GM19455 (cell line): ENCODE results near the gene CNTNAP3.
"Not testable (repeated sequence)": the region's sequence is repeated elsewhere in the genome, so short reads cannot be mapped to it uniquely, and the experiment has no call there.

Experiments used
- ATAC-seq: cut with Tn5 transposase; IDR thresholded peaks from one replicate; pipeline ENCODE4 v1.9.1; 2021; ENCODE audit not compliant: unreplicated experiment

Gene CNTNAP3

DNA sequence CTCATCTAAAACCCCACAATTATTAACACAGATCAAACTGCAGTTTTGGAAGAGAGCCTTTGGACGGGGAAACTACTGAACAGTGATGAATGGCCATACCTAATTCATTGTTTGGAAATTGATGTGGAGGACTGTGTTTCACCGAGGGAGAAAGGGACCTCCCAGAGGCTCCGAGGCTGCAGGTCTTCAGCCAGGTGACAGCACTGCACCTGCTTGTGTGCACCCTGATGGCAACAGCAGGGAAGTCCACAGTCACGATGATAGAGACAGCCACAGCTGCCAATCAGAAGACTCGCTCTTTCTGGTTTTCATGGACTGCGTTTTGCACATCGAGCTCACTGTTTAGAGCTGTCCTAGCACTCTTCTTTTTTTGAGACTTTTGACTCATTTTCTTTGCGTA lies 214.4 kb downstream of the CNTNAP3 start:
- ATAC-seq, result not testable (repeated sequence)

DNA sequence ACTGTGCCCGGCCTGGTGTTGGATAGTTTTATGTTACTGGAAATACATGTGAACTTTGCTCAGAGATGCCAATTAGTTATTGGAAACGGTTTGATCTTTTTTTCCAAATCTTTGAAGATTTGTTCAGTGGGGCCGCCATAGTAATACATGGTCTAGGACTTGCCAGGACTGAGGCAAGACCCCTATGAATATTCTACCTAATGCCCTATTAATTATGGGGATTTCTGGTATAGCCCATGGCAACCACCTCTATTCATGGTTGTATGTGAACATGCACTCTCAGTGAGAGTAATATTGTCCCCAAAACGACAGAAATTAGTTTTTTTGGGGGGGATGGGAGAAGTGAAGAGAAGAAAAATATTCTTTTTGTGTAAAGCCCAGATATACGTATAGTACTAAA lies 220.3 kb downstream of the CNTNAP3 start:
- ATAC-seq, result not testable (repeated sequence)

DNA sequence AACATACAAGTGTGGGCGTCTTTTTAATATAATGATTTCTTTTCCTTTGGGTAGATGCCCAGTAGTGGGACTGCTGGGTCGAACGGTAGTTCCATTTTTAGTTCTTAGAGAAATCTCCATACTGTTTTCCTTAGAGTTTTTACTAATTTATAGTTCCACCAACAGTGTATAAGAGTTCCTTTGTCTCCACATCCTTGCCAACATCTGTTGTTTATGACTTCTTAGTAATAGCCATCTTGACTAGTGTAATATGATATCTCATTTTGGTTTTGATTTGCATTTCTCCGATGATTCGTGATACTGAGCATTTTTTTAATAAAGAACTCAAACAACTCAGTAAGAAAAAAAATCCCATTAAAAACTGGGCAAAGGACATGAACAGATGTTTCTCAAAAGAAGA lies 225.0 kb downstream of the CNTNAP3 start:
- ATAC-seq, result not testable (repeated sequence)

DNA sequence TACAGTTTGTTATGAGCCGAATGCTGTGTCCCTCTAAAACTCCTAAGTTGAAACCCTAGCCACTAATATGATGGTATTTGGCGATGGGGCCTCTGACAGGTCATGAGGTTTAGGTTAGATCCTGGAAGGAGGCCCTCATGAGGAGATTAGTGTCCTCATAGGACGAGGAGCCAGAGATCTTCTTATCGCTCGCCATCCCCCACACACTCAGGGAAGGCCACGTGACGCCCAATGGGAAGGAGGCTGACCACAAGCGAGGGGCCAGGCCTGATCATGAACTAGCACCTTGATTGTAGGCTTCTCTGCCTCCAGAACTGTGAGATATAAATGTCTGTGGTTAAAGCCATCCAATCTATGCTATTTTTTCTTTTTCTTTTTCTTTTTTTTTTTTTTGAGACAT lies 233.5 kb downstream of the CNTNAP3 start:
- ATAC-seq, result not testable (repeated sequence)

DNA sequence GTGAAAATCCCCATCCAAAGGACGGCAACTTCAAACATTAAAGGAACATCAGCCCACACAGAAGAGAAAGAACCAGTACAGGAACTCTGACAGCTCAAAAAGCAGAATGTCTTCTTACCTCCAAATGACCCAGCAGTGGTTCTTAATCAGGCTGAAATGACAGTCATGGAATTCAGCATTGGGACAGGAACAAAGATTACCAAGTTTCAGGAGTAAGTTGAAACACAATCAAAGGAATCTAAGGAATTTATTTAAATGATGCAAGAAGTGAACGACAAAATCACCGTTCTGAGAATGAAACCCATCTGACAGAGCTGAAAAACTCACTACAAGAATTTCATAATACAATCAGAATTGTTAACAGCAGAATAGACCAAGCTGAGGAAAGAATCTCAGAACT lies 241.1 kb downstream of the CNTNAP3 start:
- ATAC-seq, result not testable (repeated sequence)

DNA sequence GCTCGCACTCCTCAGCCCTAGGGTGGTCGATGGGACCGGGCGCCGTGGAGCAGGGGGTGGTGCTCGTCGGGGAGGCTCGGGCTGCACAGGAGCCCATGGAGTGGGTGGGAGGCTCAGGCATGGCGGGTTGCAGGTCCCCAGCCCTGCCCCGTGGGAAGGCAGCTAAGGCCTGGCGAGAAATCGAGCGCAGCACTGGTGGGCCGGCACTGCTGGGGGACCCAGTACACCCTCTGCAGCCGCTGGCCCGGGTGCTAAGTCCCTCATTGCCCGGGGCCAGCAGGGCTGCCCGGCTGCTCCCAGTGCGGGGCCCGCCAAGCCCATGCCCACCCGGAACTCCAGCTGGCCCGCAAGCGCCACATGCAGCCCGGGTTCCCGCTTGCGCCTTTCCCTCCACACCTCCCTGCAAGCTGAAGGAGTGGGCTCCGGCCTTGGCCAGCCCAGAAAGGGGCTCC lies 245.6 kb downstream of the CNTNAP3 start:
- ATAC-seq, result not testable (repeated sequence)

DNA sequence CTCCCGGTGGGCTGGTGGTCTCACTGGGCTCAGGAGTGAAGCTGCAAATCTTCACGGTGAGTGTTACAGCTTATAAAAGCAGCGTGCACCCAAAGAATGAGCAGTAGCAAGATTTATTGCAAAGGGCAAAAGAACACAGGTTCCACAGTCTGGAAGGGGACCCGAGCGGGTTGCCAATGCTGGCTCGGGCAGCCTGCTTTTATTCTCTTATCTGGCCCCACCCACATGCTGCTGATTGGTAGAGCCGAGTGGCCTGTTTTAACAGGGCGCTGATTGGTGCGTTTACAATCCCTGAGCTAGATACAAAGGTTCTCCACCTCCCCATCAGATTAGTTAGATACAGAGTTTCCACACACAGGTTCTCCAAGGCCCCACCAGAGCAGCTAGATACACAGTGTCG lies 246.2 kb downstream of the CNTNAP3 start:
- not testable (repeated sequence) for ATAC-seq

DNA sequence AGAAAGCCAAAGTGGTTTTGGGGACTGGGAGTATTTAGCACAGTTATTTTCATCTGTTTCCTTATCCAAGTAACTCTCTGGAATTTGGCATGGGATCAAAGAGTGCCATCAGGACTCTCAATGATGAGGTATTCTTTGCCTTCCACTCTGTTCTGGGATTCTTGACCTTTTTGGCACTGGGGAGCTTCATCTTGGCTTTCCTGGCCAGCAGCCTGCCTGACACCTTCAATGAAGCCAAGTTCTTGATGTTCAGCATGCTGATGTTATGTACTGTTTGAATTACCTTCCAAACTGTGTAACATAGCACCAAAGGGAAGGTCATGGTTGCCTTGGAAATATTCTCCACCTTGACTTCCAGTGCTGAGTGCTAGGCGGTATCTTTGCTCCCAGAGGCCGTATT lies 248.8 kb downstream of the CNTNAP3 start:
- ATAC-seq, result not testable (repeated sequence)

DNA sequence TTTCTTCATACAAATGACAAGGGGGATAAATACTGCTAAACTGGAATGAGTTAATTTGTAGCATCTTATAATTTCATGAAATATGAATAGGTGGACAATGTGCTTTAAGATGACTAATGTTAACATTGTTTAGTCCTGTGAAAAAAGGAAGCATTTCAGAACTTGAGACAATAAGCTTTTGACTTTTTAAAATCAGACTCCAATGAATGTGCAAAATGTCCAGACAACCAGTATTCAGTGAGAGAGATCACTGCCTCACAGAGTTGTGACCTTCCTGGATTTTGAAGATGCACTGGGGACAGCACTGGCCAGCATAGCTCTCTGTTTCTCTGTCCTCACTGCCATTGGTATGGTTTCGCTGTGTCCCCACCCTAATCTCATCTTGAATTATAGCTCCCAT lies 249.7 kb downstream of the CNTNAP3 start:
- ATAC-seq, result not testable (repeated sequence)

DNA sequence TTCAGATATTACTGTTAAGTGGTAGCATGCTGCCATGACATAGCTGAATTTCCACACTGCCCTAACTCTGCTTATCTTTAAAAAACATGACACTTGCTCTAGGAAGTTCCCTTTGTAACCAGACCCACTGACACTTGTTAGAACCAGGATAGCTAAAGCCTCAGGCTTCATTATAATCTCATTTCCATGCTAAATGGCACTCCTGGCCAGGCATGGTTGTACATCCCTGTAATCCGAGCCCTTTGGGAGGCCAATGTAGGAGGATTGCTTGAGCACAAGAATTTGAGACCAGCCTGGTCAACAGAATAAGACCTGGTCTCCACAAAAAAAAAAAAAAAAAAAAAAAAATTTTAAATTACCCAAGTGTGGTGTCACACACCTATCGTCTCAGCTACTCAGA lies 254.1 kb downstream of the CNTNAP3 start:
- not testable (repeated sequence) for ATAC-seq

DNA sequence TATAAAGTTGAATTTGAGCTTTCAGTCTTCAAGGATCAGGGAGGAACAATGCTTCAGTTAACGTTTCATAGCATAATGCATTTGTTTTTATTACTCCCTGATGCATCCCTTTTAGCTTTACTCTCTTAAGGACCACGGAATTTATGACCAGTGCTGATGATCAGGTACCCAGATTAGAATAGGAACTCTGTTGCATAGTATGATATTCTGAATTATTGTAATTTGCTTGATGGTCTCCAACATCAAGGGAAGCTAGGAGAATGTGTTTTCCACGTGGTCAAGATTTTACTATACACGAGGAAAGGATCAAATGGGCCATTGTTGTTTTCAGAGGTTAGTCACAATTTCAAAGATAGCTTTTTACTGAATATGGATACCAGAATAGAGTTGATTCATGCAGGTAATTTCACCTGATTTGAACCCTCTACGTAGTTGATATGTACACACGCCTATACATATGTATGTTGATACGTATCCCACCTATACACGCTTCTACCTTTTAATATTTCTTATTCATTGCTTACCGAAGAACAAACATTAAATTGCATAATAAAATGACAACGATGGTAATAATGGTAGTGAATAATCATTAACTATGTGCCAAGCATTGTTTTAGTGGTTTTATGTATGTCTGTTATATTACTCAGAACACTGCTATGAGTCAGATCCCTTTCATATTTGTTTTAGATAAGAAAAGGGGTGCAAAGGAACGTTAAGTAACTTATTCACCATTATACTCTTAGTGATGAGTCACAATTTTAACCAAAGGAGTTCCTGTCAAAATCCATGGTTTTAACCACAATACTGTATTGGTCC lies 257.6 kb downstream of the CNTNAP3 start:
- not testable (repeated sequence) for ATAC-seq

DNA sequence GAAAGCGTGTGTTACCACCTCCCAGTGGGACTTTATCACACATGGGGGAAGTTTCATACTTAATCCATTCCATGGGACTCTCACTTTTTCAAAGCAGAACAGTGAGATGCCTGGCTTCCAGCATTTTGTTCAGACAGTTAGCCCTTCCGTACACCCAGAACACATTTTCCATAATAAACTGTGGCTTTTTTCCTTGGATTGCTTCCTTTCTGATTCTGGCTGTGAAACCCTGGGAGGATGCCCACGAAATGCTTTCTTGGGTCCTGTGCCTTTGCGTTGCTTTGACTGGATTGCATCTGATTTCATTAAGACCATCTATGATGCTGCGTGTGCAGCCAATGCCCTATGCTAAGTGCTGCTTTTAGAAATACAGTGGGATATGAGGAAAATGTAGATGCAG lies 259.1 kb downstream of the CNTNAP3 start:
- ATAC-seq, result not testable (repeated sequence)

DNA sequence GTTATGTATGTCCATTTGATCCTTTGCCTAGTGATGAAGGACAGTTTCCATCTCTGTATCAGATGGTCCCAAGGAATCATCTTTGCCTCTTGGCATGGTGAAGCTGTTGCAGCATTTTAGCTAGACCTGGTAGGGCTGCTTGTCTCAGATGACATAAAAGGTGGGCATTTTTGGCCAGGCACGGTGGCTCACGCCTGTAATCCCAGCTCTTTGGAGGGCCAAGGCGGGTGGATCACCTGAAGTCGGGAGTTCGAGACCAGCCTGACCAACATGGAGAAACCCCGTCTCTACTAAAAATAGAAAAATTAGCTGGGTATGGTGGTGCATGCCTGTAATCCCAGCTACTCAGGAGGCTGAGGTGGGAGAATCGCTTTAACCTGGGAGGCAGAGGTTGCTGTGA lies 259.8 kb downstream of the CNTNAP3 start:
- not testable (repeated sequence) for ATAC-seq

DNA sequence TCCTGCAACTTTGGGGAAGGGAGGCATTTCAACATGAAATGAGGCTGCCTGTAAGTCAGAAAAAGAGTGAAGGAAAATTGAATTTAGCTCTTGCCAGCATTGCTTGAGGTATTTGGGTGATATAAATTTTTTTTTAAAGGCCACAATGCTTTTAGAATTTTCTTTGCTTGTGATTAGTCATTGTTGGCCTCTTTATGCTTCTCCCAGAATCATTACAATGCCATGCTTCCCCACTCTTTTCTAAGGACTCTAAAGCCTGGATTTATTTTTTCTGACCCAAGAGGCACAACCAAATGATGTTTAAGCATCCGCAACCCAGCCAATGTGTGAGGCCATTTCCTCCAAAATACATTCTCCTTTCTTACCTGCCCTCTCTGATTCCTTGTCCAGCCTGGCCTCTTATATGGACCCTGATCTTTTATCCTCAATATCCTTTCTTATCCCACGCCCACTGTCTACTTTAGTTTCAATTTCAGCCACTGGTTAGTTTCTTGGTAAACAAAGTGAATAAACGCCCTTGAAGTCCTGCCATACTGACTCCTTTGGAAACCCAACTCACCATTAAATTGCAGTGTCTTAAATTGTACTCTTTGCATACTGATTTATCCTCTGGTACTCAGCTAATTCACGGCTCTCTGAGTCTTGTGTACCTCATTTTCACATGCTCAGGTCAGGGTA lies 261.9 kb downstream of the CNTNAP3 start:
- ATAC-seq, result not testable (repeated sequence)
